B cell (primary cell): ENCODE data around the gene NLGN1.

ENCODE experiments used
- CTCF ChIP-seq: fragments of 200-600 bp; IDR thresholded peaks from one replicate; pipeline ENCODE4 v1.8.0; 2022; ENCODE audit warnings: antibody characterized with exemption, mild to moderate bottlenecking
- EZH2 ChIP-seq: IDR thresholded peaks from 2 replicates; pipeline ENCODE4 v1.6.1; 2012; ENCODE audit warnings: borderline replicate concordance, low read depth, mild to moderate bottlenecking, moderate library complexity, low read length; ENCODE audit not compliant: insufficient read depth, poor library complexity, severe bottlenecking

GRCh38 chr3:173993299-173993698 lies 595.8 kb downstream of the NLGN1 start:
- TF ChIP-seq CTCF (no peak), EZH2 (no peak)
